GM12892 (cell line): ENCODE measurements around the gene GFRA4.

ENCODE experiments used
- POLR2A ChIP-seq: IDR thresholded peaks from 2 replicates; pipeline ENCODE4 v1.6.1; 2011; ENCODE audit warnings: low read depth, low read length, control low read depth
- POLR2AphosphoS5 ChIP-seq: IDR thresholded peaks from 2 replicates; pipeline ENCODE4 v1.6.1; 2011; ENCODE audit warnings: low read depth, low read length, control low read depth

DNA sequence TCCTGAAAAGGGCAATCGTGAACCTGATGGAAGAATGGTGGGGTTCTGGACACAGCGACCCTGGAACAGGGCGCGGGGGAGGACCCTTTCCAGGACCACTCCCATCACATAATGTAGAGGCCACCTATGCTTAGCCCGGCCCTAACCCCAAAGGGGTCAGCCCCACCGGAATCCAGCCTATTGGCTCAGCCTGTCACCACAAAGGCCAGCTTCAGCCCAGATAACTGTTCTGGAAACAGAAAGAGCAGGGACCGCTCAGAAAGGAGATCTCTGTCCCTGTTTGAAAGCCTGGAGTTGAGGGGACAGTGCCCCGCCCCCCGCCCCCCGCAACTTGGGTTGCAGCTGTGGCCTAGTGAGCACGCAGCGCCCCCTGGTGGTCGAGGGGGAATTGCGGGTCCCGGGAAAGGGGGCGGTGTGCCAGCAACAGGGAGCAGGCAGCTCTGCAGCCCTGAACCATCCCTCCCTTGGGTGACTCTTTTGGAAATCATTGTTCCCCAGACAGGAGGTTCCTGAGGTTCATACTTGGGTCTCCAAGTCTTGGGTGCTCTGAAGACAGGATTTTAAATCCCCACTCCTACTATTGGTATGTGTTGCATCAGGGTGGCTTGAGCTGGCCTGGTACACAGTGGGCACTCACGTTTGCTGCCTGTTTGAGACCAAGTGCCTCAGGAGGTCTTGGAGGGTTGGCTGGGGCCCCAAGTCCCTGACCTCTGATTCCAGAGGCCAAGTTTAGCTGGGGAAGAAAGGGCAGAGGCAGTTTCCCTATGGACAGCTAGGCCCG lies 47.7 kb upstream of the GFRA4 start:
- TF ChIP-seq POLR2AphosphoS5 (no peak), POLR2A (no peak)
